Measurements from ENCODE around the gene FNIP1. TPM values are rescaled to one million over a fixed set of nuclear protein-coding genes. Genes with fewer than 3 reads are reported as not detected.
"Not testable (repeated sequence)": the region's sequence is repeated elsewhere in the genome, so short reads cannot be mapped to it uniquely, and the experiment has no call there.

The FNIP1 gene
- polyA plus RNA-seq, 1 donor from 2014 or later: 18.1 TPM

GRCh38 chr5:131682175-131682574 lies 114.6 kb downstream of the FNIP1 start:
- no peaks in the 10 kb centered on the region for H4K20me1 ChIP-seq (ENCODE audit: insufficient read depth)
- TF ChIP-seq TAF1 (IDR thresholded peaks at IDR 0.05; ENCODE audit: low read depth) (no peak), EP300 (conservative IDR thresholded peaks at IDR 0.05; ENCODE audit: poor library complexity, severe bottlenecking) (no peak), CTCF (IDR thresholded peaks at IDR 0.05; ENCODE audit: poor library complexity, severe bottlenecking) (no peak), POLR2AphosphoS5 (IDR thresholded peaks at IDR 0.05) (no peak), SMC3 (conservative IDR thresholded peaks at IDR 0.05; ENCODE audit: poor library complexity) (no peak), EZH2 (IDR thresholded peaks at IDR 0.05; ENCODE audit: borderline replicate concordance, insufficient read depth, low read length, poor library complexity, severe bottlenecking) (no peak), RAD21 (conservative IDR thresholded peaks at IDR 0.05) (no peak)
- no peak overlapping the region for H3K4me2 ChIP-seq (ENCODE audit: low read length)
- no peaks in the 10 kb centered on the region for H3K9me2 ChIP-seq (ENCODE audit: insufficient read depth, low read length)
- no peak overlapping the region for H3K9ac ChIP-seq (ENCODE audit: low read length)
- H3K4me3 ChIP-seq (ENCODE audit: low read length): no peak overlapping the region
- H3K27ac ChIP-seq (ENCODE audit: low read length): no peak overlapping the region
- H3K36me3 ChIP-seq (ENCODE audit: insufficient read depth, low read length): peaks cover 6% of the 10 kb centered on the region
- H3K27me3 ChIP-seq (ENCODE audit: insufficient read depth, low read depth, low read length): no peaks in the 10 kb centered on the region
- no peak overlapping the region for H2AFZ ChIP-seq (ENCODE audit: low read depth, low read length)
- no peaks in the 10 kb centered on the region for H3K79me2 ChIP-seq (replicated peaks; ENCODE audit: insufficient read depth, low read length)
- no peaks in the 10 kb centered on the region for H3F3A ChIP-seq (ENCODE audit: insufficient read depth, low read length, poor library complexity, severe bottlenecking)
- H3K9me3 ChIP-seq (ENCODE audit: low read length): no peaks in the 10 kb centered on the region

DNA sequence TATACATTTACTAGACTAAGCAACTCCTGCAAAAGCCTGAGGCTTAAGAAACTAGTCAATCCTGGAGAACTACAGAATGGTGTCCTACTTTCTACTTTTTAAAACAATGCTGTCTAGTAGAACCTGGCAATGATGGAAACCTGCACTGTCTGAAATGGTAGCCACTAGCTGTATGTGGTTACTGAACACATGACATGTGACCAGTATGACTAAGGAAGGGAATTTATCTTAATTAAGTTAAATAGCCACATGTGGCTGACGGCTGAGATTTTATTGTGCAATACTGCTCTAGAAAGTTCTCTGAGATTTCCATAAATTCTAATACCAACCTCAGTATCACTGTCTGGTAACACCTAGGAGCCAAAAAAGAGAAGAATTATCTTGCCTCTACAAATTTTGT lies 116.9 kb downstream of the FNIP1 start:
- no peak overlapping the region for H3K4me2 ChIP-seq (ENCODE audit: low read length)
- H3K27me3 ChIP-seq (ENCODE audit: insufficient read depth, low read depth, low read length): no peaks in the 10 kb centered on the region
- H2AFZ ChIP-seq (ENCODE audit: low read depth, low read length): no peak overlapping the region
- TF ChIP-seq CTCF (IDR thresholded peaks at IDR 0.05; ENCODE audit: poor library complexity, severe bottlenecking) (no peak), EP300 (conservative IDR thresholded peaks at IDR 0.05; ENCODE audit: poor library complexity, severe bottlenecking) (no peak), MXI1 (conservative IDR thresholded peaks at IDR 0.05; ENCODE audit: poor library complexity, severe bottlenecking) (no peak), SMC3 (conservative IDR thresholded peaks at IDR 0.05; ENCODE audit: poor library complexity) (no peak), TAF1 (IDR thresholded peaks at IDR 0.05; ENCODE audit: low read depth) (no peak), POLR2AphosphoS5 (IDR thresholded peaks at IDR 0.05) (no peak), RAD21 (conservative IDR thresholded peaks at IDR 0.05) (no peak), REST (IDR thresholded peaks at IDR 0.05; ENCODE audit: borderline replicate concordance) (no peak), EZH2 (IDR thresholded peaks at IDR 0.05; ENCODE audit: borderline replicate concordance, insufficient read depth, low read length, poor library complexity, severe bottlenecking) (no peak)
- no peaks in the 10 kb centered on the region for H3K9me2 ChIP-seq (ENCODE audit: insufficient read depth, low read length)
- peaks cover 6% of the 10 kb centered on the region for H3K36me3 ChIP-seq (ENCODE audit: insufficient read depth, low read length)
- no peaks in the 10 kb centered on the region for H3K79me2 ChIP-seq (replicated peaks; ENCODE audit: insufficient read depth, low read length)
- H3K9me3 ChIP-seq (ENCODE audit: low read length): no peaks in the 10 kb centered on the region
- H3F3A ChIP-seq (ENCODE audit: insufficient read depth, low read length, poor library complexity, severe bottlenecking): no peaks in the 10 kb centered on the region
- no peaks in the 10 kb centered on the region for H4K20me1 ChIP-seq (ENCODE audit: insufficient read depth)
- H3K4me3 ChIP-seq (ENCODE audit: low read length): no peak overlapping the region
- H3K9ac ChIP-seq (ENCODE audit: low read length): no peak overlapping the region
- no peak overlapping the region for H3K27ac ChIP-seq (ENCODE audit: low read length)

GRCh38 chr5:131678273-131678672 lies 118.5 kb downstream of the FNIP1 start:
- not testable (repeated sequence) for H3K79me2 ChIP-seq (replicated peaks; ENCODE audit: insufficient read depth, low read length); H3K4me3 ChIP-seq (ENCODE audit: low read length); H4K20me1 ChIP-seq (ENCODE audit: insufficient read depth); H3K36me3 ChIP-seq (ENCODE audit: insufficient read depth, low read length); H3K27ac ChIP-seq (ENCODE audit: low read length); H3F3A ChIP-seq (ENCODE audit: insufficient read depth, low read length, poor library complexity, severe bottlenecking); H3K9me3 ChIP-seq (ENCODE audit: low read length); H3K27me3 ChIP-seq (ENCODE audit: insufficient read depth, low read depth, low read length); H3K4me2 ChIP-seq (ENCODE audit: low read length); H3K9ac ChIP-seq (ENCODE audit: low read length); H2AFZ ChIP-seq (ENCODE audit: low read depth, low read length); H3K9me2 ChIP-seq (ENCODE audit: insufficient read depth, low read length)

Measured in neural cell (in vitro differentiated cells).